Sigmoid colon (tissue), 4 donors: ENCODE results near the gene IGLL5.

ENCODE experiments used
- CTCF ChIP-seq, 4 experiments: fragments of 450-650 bp in 3 of 4; fragments of 200-600 bp in 1 of 4; IDR thresholded peaks; one replicate each; pipeline ENCODE4 v1.5.1; 2016 to 2019; ENCODE audit warnings: antibody characterized with exemption in 4 of 4, mild to moderate bottlenecking in 3 of 4, moderate library complexity in 2 of 4
- EP300 ChIP-seq, 4 donors: sonication (generic); formaldehyde crosslinking; IDR thresholded peaks; one replicate each; pipeline ENCODE4 v1.6.1; 2017; ENCODE audit warnings: antibody characterized with exemption in 4 of 4
- POLR2A ChIP-seq, 2 donors: fragments of 450-650 bp; IDR thresholded peaks; one replicate each; pipeline ENCODE4 v1.6.1; 2016; ENCODE audit warnings: antibody characterized with exemption in 2 of 2, mild to moderate bottlenecking in 2 of 2, moderate library complexity in 2 of 2
- POLR2AphosphoS5 ChIP-seq, 4 donors: sonication (generic); formaldehyde crosslinking; IDR thresholded peaks; one replicate each; pipeline ENCODE4 v1.6.1; 2017; ENCODE audit warnings: antibody characterized with exemption in 4 of 4

GRCh38 chr22:22892096-22893052, 4.8 kb downstream of the IGLL5 start:
- TF ChIP-seq POLR2AphosphoS5 (IDR thresholded peaks at IDR 0.05) (no peak), CTCF (IDR thresholded peaks at IDR 0.05) (no peak), POLR2A (IDR thresholded peaks at IDR 0.05) (no peak), EP300 (IDR thresholded peaks at IDR 0.05) (no peak)
